Skeletal muscle satellite cell (primary cell): ENCODE results near the gene DNMBP. TPM values are rescaled to one million over a fixed set of nuclear protein-coding genes. Genes with fewer than 3 reads are reported as not detected.

Source experiments
- H3K27me3 ChIP-seq: 2 replicates; pipeline ENCODE4 v1.7.0; 2013; ENCODE audit warnings: low read length; ENCODE audit not compliant: control insufficient read depth, insufficient read depth
- H3K36me3 ChIP-seq: 2 replicates; pipeline ENCODE4 v1.7.0; 2013; ENCODE audit warnings: mild to moderate bottlenecking, control low read depth, low read length; ENCODE audit not compliant: insufficient read depth
- H3K4me1 ChIP-seq: 2 replicates; pipeline ENCODE4 v1.7.0; 2013; ENCODE audit warnings: low read length; ENCODE audit not compliant: control insufficient read depth, insufficient read depth
- H3K4me2 ChIP-seq: 2 replicates; pipeline ENCODE4 v1.7.0; 2013; ENCODE audit warnings: mild to moderate bottlenecking, low read length
- H3K4me3 ChIP-seq: 2 replicates; pipeline ENCODE4 v1.7.0; 2013; ENCODE audit warnings: low read length
- H3K9ac ChIP-seq: 2 replicates; pipeline ENCODE4 v1.7.0; 2013; ENCODE audit warnings: mild to moderate bottlenecking, low read depth, low read length, moderate library complexity
- H3K9me3 ChIP-seq: replicated peaks from 2 replicates; pipeline ENCODE4 v1.7.0; 2013; ENCODE audit warnings: mild to moderate bottlenecking, control low read depth, low read length
- total RNA-seq: library from RNA; depleted of rRNA; stranded (reverse); fragments of >200 nt; gene quantifications from 2 replicates; pipeline ENCODE4 v1.2.3, GENCODE V29; 2012; rRNA removed

DNMBP gene
- 19.0 and 21.5 TPM in 2 replicates for total RNA-seq

- Histone ChIP-seq H3K9me3 (no peaks in the 10 kb centered on the region), H3K4me3 (peak within 1 kb of the TSS; percentile 92), H3K4me1 (peaks cover 28% of the 10 kb centered on the region)
Observed at GRCh38 chr10:100009793-100010676, at the start of gene DNMBP. DNMBP (minus strand) TSS chr10:100009947; CDS start chr10:99972124, 37,823 bp downstream.

GRCh38 chr10:100057948-100058347 is 48.2 kb upstream of the DNMBP start:
- Histone ChIP-seq H3K27me3 (peaks cover 26% of the 10 kb centered on the region), H3K4me2 (no peak overlapping the region), H3K4me1 (no peaks in the 10 kb centered on the region), H3K9ac (no peak overlapping the region), H3K4me3 (no peak overlapping the region), H3K9me3 (no peaks in the 10 kb centered on the region), H3K36me3 (no peaks in the 10 kb centered on the region)

More at GRCh38 chr10:100009793-100010676, at the start of gene DNMBP:
- Histone ChIP-seq H3K9ac (peak within 1 kb of the TSS; percentile 95), H3K36me3 (peaks cover 5% of the 10 kb centered on the region), H3K4me2 (peak within 1 kb of the TSS; percentile 80), H3K27me3 (no peaks in the 10 kb centered on the region)

GRCh38 chr10:100053686-100054460 is 44.1 kb upstream of the DNMBP start:
- peaks cover 26% of the 10 kb centered on the region for H3K27me3 ChIP-seq
- no peak overlapping the region for H3K9ac ChIP-seq
- no peaks in the 10 kb centered on the region for H3K4me1 ChIP-seq
- no peak overlapping the region for H3K4me2 ChIP-seq
- no peaks in the 10 kb centered on the region for H3K36me3 ChIP-seq
- H3K4me3 ChIP-seq, result no peak overlapping the region
- no peaks in the 10 kb centered on the region for H3K9me3 ChIP-seq

GRCh38 chr10:100046021-100046486 is 36.3 kb upstream of the DNMBP start:
- Histone ChIP-seq H3K9me3 (no peaks in the 10 kb centered on the region), H3K4me1 (peaks cover 18% of the 10 kb centered on the region), H3K4me3 (no peak overlapping the region), H3K36me3 (no peaks in the 10 kb centered on the region), H3K4me2 (no peak overlapping the region), H3K9ac (peak overlapping the region; percentile 33), H3K27me3 (no peaks in the 10 kb centered on the region)

GRCh38 chr10:100045592-100045991 is 35.8 kb upstream of the DNMBP start:
- Histone ChIP-seq H3K9ac (peak overlapping the region; percentile 33), H3K36me3 (no peaks in the 10 kb centered on the region), H3K9me3 (no peaks in the 10 kb centered on the region), H3K4me2 (no peak overlapping the region), H3K4me1 (peaks cover 18% of the 10 kb centered on the region), H3K4me3 (no peak overlapping the region), H3K27me3 (no peaks in the 10 kb centered on the region)

- no peak overlapping the region for H3K4me2 ChIP-seq
- H3K27me3 ChIP-seq, result no peaks in the 10 kb centered on the region
- H3K9ac ChIP-seq, result no peak overlapping the region
- H3K4me3 ChIP-seq, result no peak overlapping the region
- H3K9me3 ChIP-seq, result no peaks in the 10 kb centered on the region
- H3K4me1 ChIP-seq, result peaks cover 18% of the 10 kb centered on the region
- no peaks in the 10 kb centered on the region for H3K36me3 ChIP-seq
Observed at GRCh38 chr10:100043796-100044195, 34.0 kb upstream of the DNMBP start.

- Histone ChIP-seq H3K36me3 (no peaks in the 10 kb centered on the region), H3K4me2 (no peak overlapping the region), H3K4me1 (peaks cover 20% of the 10 kb centered on the region), H3K4me3 (no peak overlapping the region), H3K27me3 (no peaks in the 10 kb centered on the region), H3K9ac (no peak overlapping the region), H3K9me3 (no peaks in the 10 kb centered on the region)
Observed at GRCh38 chr10:100043344-100043743, 33.6 kb upstream of the DNMBP start.

- Histone ChIP-seq H3K27me3 (no peaks in the 10 kb centered on the region), H3K4me1 (peaks cover 23% of the 10 kb centered on the region), H3K36me3 (no peaks in the 10 kb centered on the region), H3K9me3 (no peaks in the 10 kb centered on the region), H3K4me2 (no peak overlapping the region), H3K4me3 (no peak overlapping the region), H3K9ac (no peak overlapping the region)
Observed at GRCh38 chr10:100041306-100042002, 31.7 kb upstream of the DNMBP start.

- Histone ChIP-seq H3K4me1 (peaks cover 9% of the 10 kb centered on the region), H3K36me3 (no peaks in the 10 kb centered on the region), H3K4me3 (no peak overlapping the region), H3K4me2 (no peak overlapping the region), H3K27me3 (no peaks in the 10 kb centered on the region), H3K9ac (no peak overlapping the region), H3K9me3 (no peaks in the 10 kb centered on the region)
Observed at GRCh38 chr10:100038561-100039071, 28.9 kb upstream of the DNMBP start.

GRCh38 chr10:100037758-100038315 is 28.1 kb upstream of the DNMBP start:
- H3K4me1 ChIP-seq, result peaks cover 5% of the 10 kb centered on the region
- H3K27me3 ChIP-seq, result no peaks in the 10 kb centered on the region
- H3K36me3 ChIP-seq, result no peaks in the 10 kb centered on the region
- H3K9me3 ChIP-seq, result no peaks in the 10 kb centered on the region
- H3K4me2 ChIP-seq, result no peak overlapping the region
- H3K4me3 ChIP-seq, result no peak overlapping the region
- no peak overlapping the region for H3K9ac ChIP-seq
